GM10248 (cell line): ENCODE data around the gene TMEM164.

ENCODE experiments used
- CTCF ChIA-PET: fragments of 300-600 bp; sonication (Branson Sonifier 250); formaldehyde crosslinking; extraction: SDS; loops from one replicate; lab custom pipeline; 2021; ENCODE audit warnings: antibody characterized with exemption; lab: Yijun Ruan, JAX
- POLR2A ChIA-PET: fragments of 350-650 bp; sonication (Branson Sonifier 250); formaldehyde crosslinking; extraction: SDS; loops from one replicate; lab custom pipeline; 2020; ENCODE audit warnings: antibody characterized with exemption; lab: Yijun Ruan, JAX
- DNase-seq: peaks from one replicate; pipeline ENCODE4 v3.0.0; 2012; ENCODE audit errors: extremely low spot score
- CTCF ChIP-seq: IDR thresholded peaks from 2 replicates; pipeline ENCODE4 v1.5.1; 2012; ENCODE audit warnings: mild to moderate bottlenecking, low read depth; ENCODE audit errors: extremely low read depth, missing control alignments, control extremely low read depth

TMEM164 gene

GRCh38 chrX:110070970-110071369 lies 68.1 kb downstream of the TMEM164 start:
- TF ChIP-seq CTCF, result no peak
- no peak for DNase-seq
- ChIA-PET POLR2A (no interaction called here), CTCF (no interaction called here)

GRCh38 chrX:110081320-110081719 lies 78.4 kb downstream of the TMEM164 start:
- POLR2A ChIA-PET, result no interaction called here

GRCh38 chrX:110081740-110082139 lies 78.8 kb downstream of the TMEM164 start:
- CTCF ChIA-PET, result no interaction called here
- POLR2A ChIA-PET, result no interaction called here
- no peak for DNase-seq
- no peak for TF ChIP-seq CTCF

More at GRCh38 chrX:110081320-110081719, 78.4 kb downstream of the TMEM164 start:
- CTCF ChIA-PET, result no interaction called here
- TF ChIP-seq CTCF, result no peak
- DNase-seq, result no peak

- no peak for TF ChIP-seq CTCF
- ChIA-PET CTCF (no interaction called here), POLR2A (no interaction called here)
- DNase-seq, result no peak
These were observed 79.2 kb downstream of the TMEM164 start for GRCh38 chrX:110082161-110082560.

GRCh38 chrX:110086162-110086915 lies 83.4 kb downstream of the TMEM164 start:
- ChIA-PET CTCF (interaction anchor here (1.1 kb wide), 1 partner anchor 13 kb away, joined by 3 read pairs; no protein-coding TSS in a partner anchor), POLR2A (no interaction called here)
- TF ChIP-seq CTCF, result no peak
- no peak for DNase-seq

- POLR2A ChIA-PET, result no interaction called here
- CTCF ChIA-PET, result interaction anchor here (1.1 kb wide), 1 partner anchor 14 kb away, joined by 3 read pairs; no protein-coding TSS in a partner anchor
- no peak for TF ChIP-seq CTCF
- DNase-seq, result no peak
These were observed 84.1 kb downstream of the TMEM164 start for GRCh38 chrX:110086916-110087484.
